ENCODE data around the gene ELMO1. TPM values are rescaled to one million over a fixed set of nuclear protein-coding genes. Genes with fewer than 3 reads are reported as not detected.

Gene ELMO1
- total and polyA plus RNA-seq, 8 donors, result 3.0 to 20.6 (median 6.6) TPM

- ATAC-seq (no peak), FAIRE-seq (no peak)
- 75 to 79% methylated on average over 7 of the region's 7 CpGs for WGBS, 2 donors
These were observed 267.7 kb downstream of the ELMO1 start for GRCh38 chr7:37180828-37181549.

GRCh38 chr7:37176079-37176478 is 272.6 kb downstream of the ELMO1 start:
- no peaks in the 10 kb centered on the region for H3K36me3 ChIP-seq
- H3K9me3 ChIP-seq, result no peaks in the 10 kb centered on the region
- no peak overlapping the region for H3K4me3 ChIP-seq
- peaks cover 0 to 2% (median 0%) of the 10 kb centered on the region in 3 donors for H3K4me1 ChIP-seq
- WGBS, 2 donors, result 81 to 84% methylated on average over 3 of the region's 3 CpGs
- no peaks in the 10 kb centered on the region for H3K27me3 ChIP-seq
- ATAC-seq (no peak), FAIRE-seq (no peak), DNase-seq (no peak)
- no peak for TF ChIP-seq CTCF (IDR thresholded peaks at IDR 0.05)
- no peak overlapping the region for H3K27ac ChIP-seq
- intact Hi-C loops (cut with DNase I), result no loop called here

More at GRCh38 chr7:37180828-37181549, 267.7 kb downstream of the ELMO1 start:
- no peak for DNase-seq
- Histone ChIP-seq H3K27ac (no peak overlapping the region), H3K36me3 (no peaks in the 10 kb centered on the region), H3K27me3 (no peaks in the 10 kb centered on the region), H3K4me1 (peaks cover 0 to 6% (median 2%) of the 10 kb centered on the region in 3 donors), H3K4me3 (no peak overlapping the region), H3K9me3 (no peaks in the 10 kb centered on the region)
- intact Hi-C loops (cut with DNase I), result loop anchor here (5.0 to 10.0 kb wide), 2 partner anchors 194 to 196 kb away; no protein-coding TSS in a partner anchor
- no peak for TF ChIP-seq CTCF (IDR thresholded peaks at IDR 0.05)

GRCh38 chr7:37174460-37174859 is 274.2 kb downstream of the ELMO1 start:
- 95 to 98% methylated on average over 5 of the region's 5 CpGs for WGBS, 2 donors
- H3K4me1 ChIP-seq, result peaks cover 0 to 2% (median 0%) of the 10 kb centered on the region in 3 donors
- no peak overlapping the region for H3K27ac ChIP-seq
- intact Hi-C loops (cut with DNase I), result no loop called here
- DNase-seq, result no peak
- no peaks in the 10 kb centered on the region for H3K36me3 ChIP-seq
- no peak for TF ChIP-seq CTCF (IDR thresholded peaks at IDR 0.05)
- no peaks in the 10 kb centered on the region for H3K27me3 ChIP-seq
- ATAC-seq, result no peak
- no peak overlapping the region for H3K4me3 ChIP-seq
- no peak for FAIRE-seq
- no peaks in the 10 kb centered on the region for H3K9me3 ChIP-seq

- Histone ChIP-seq H3K4me1 (peaks cover 0 to 2% (median 0%) of the 10 kb centered on the region in 3 donors), H3K4me3 (no peak overlapping the region), H3K27ac (no peak overlapping the region), H3K36me3 (no peaks in the 10 kb centered on the region), H3K9me3 (no peaks in the 10 kb centered on the region), H3K27me3 (no peaks in the 10 kb centered on the region)
- DNase-seq, result no peak
- intact Hi-C loops (cut with DNase I), result no loop called here
- TF ChIP-seq CTCF (IDR thresholded peaks at IDR 0.05), result no peak
- FAIRE-seq, result no peak
- ATAC-seq, result no peak
- 76 to 79% methylated on average over 2 of the region's 2 CpGs for WGBS, 2 donors
These were observed 275.0 kb downstream of the ELMO1 start for GRCh38 chr7:37173670-37174069.

GRCh38 chr7:37162106-37162505 is 286.6 kb downstream of the ELMO1 start:
- DNase-seq (no peak), FAIRE-seq (no peak), ATAC-seq (no peak)
- H3K9me3 ChIP-seq, result no peaks in the 10 kb centered on the region
- WGBS, 2 donors, result 71 to 72% methylated on average over 5 of the region's 5 CpGs
- no peak overlapping the region for H3K27ac ChIP-seq
- intact Hi-C loops (cut with DNase I), result no loop called here
- H3K36me3 ChIP-seq, result no peaks in the 10 kb centered on the region
- TF ChIP-seq CTCF (IDR thresholded peaks at IDR 0.05), result no peak
- H3K27me3 ChIP-seq, result no peaks in the 10 kb centered on the region
- peaks cover 0 to 4% (median 0%) of the 10 kb centered on the region in 3 donors for H3K4me1 ChIP-seq
- no peak overlapping the region for H3K4me3 ChIP-seq

All from pancreas (tissue), 10 donors.